Effector memory CD4-positive, alpha-beta T cell (primary cell): Measurements from ENCODE around the gene TRIM73.
"Not testable (repeated sequence)": the region's sequence is repeated elsewhere in the genome, so short reads cannot be mapped to it uniquely, and the experiment has no call there.

Source experiments
- DNase-seq, 3 donors: peaks; one replicate each; pipeline ENCODE4 v3.0.0-alpha.2; 2020
- H3K27ac ChIP-seq: 2 replicates; pipeline ENCODE4 v1.7.0; 2013; ENCODE audit warnings: mild to moderate bottlenecking, low read length, moderate library complexity; ENCODE audit not compliant: insufficient read depth, poor library complexity, severe bottlenecking
- H3K27me3 ChIP-seq: replicated peaks from 2 replicates; pipeline ENCODE4 v1.7.0; 2013; ENCODE audit warnings: mild to moderate bottlenecking, low read length; ENCODE audit not compliant: insufficient read depth, control insufficient read depth, poor library complexity, severe bottlenecking
- H3K36me3 ChIP-seq: 2 replicates; pipeline ENCODE4 v1.7.0; 2013; ENCODE audit warnings: mild to moderate bottlenecking, low read length, moderate library complexity; ENCODE audit not compliant: control insufficient read depth, insufficient read depth
- H3K4me1 ChIP-seq: 2 replicates; pipeline ENCODE4 v1.7.0; 2013; ENCODE audit warnings: low read length, mild to moderate bottlenecking; ENCODE audit not compliant: control insufficient read depth, insufficient read depth, poor library complexity, severe bottlenecking
- H3K4me3 ChIP-seq: 2 replicates; pipeline ENCODE4 v1.7.0; 2013; ENCODE audit warnings: low read length, low read depth, mild to moderate bottlenecking; ENCODE audit not compliant: insufficient read depth, poor library complexity, severe bottlenecking
- H3K9me3 ChIP-seq: 2 replicates; pipeline ENCODE4 v1.7.0; 2013; ENCODE audit warnings: mild to moderate bottlenecking, low read length, moderate library complexity; ENCODE audit not compliant: control insufficient read depth

TRIM73 gene

GRCh38 chr7:75398771-75399700 lies 3.6 kb downstream of the TRIM73 start:
- H3K4me1 ChIP-seq, H3K4me3 ChIP-seq, DNase-seq, H3K27ac ChIP-seq, H3K36me3 ChIP-seq, H3K9me3 ChIP-seq, H3K27me3 ChIP-seq: not testable (repeated sequence)

- H3K27me3 ChIP-seq, H3K4me1 ChIP-seq, H3K9me3 ChIP-seq, H3K4me3 ChIP-seq, DNase-seq, H3K27ac ChIP-seq, H3K36me3 ChIP-seq: not testable (repeated sequence)
These were observed 5.1 kb downstream of the TRIM73 start for GRCh38 chr7:75400575-75400974.

- H3K27ac ChIP-seq, H3K4me1 ChIP-seq, H3K36me3 ChIP-seq, DNase-seq, H3K4me3 ChIP-seq, H3K27me3 ChIP-seq, H3K9me3 ChIP-seq: not testable (repeated sequence)
These were observed 8.3 kb downstream of the TRIM73 start for GRCh38 chr7:75403455-75404443.

- not testable (repeated sequence) for H3K27ac ChIP-seq, H3K4me1 ChIP-seq, H3K27me3 ChIP-seq, H3K36me3 ChIP-seq, DNase-seq, H3K9me3 ChIP-seq, H3K4me3 ChIP-seq
These were observed 9.2 kb downstream of the TRIM73 start for GRCh38 chr7:75404663-75405062.

GRCh38 chr7:75409880-75410822 lies 14.7 kb downstream of the TRIM73 start:
- H3K27me3 ChIP-seq, H3K4me3 ChIP-seq, H3K9me3 ChIP-seq, H3K27ac ChIP-seq, DNase-seq, H3K4me1 ChIP-seq, H3K36me3 ChIP-seq: not testable (repeated sequence)

- H3K27ac ChIP-seq, H3K36me3 ChIP-seq, DNase-seq, H3K4me1 ChIP-seq, H3K9me3 ChIP-seq, H3K27me3 ChIP-seq, H3K4me3 ChIP-seq: not testable (repeated sequence)
These were observed 15.4 kb downstream of the TRIM73 start for GRCh38 chr7:75410823-75411173.

- H3K27me3 ChIP-seq, H3K36me3 ChIP-seq, H3K27ac ChIP-seq, DNase-seq, H3K4me3 ChIP-seq, H3K9me3 ChIP-seq, H3K4me1 ChIP-seq: not testable (repeated sequence)
These were observed 18.8 kb downstream of the TRIM73 start for GRCh38 chr7:75414204-75414603.

GRCh38 chr7:75414708-75415427 lies 19.4 kb downstream of the TRIM73 start:
- H3K27ac ChIP-seq, H3K36me3 ChIP-seq, H3K4me1 ChIP-seq, H3K27me3 ChIP-seq, H3K9me3 ChIP-seq, H3K4me3 ChIP-seq, DNase-seq: not testable (repeated sequence)

GRCh38 chr7:75415428-75415817 lies 20.0 kb downstream of the TRIM73 start:
- H3K9me3 ChIP-seq, H3K4me1 ChIP-seq, DNase-seq, H3K4me3 ChIP-seq, H3K27me3 ChIP-seq, H3K36me3 ChIP-seq, H3K27ac ChIP-seq: not testable (repeated sequence)
